Left lung (tissue), 10 donors: Measurements from ENCODE around the gene MPHOSPH10. TPM values are rescaled to one million over a fixed set of nuclear protein-coding genes. Genes with fewer than 3 reads are reported as not detected.
A peak's percentile ranks its signal among the peaks of the same experiment; 100 is the strongest.

Source experiments
- ATAC-seq: fragments of 200-7000 bp; cut with Tn5 transposase; one replicate; pipeline ENCODE4 v1.9.1; 2020; ENCODE audit warnings: moderate library complexity
- DNase-seq, 4 donors: peaks; one replicate each; pipeline ENCODE4 v3.0.0-alpha.2; 2013 to 2020
- H3K27ac ChIP-seq, 2 donors: fragments of 200-600 bp; sonication (generic) in 1 of 2; one replicate each; pipeline versions ENCODE4 v1.5.0 to v1.8.0; 2020 to 2021
- H3K27me3 ChIP-seq, 2 donors: fragments of 200-600 bp; sonication (generic) in 1 of 2; one replicate each; pipeline versions ENCODE4 v1.5.0 to v1.8.0; 2020 to 2021
- H3K36me3 ChIP-seq, 2 donors: fragments of 200-600 bp; sonication (generic) in 1 of 2; one replicate each; pipeline versions ENCODE4 v1.5.0 to v1.8.0; 2020 to 2021
- H3K4me1 ChIP-seq, 2 donors: fragments of 200-600 bp; one replicate each; pipeline ENCODE4 v1.8.0; 2021
- H3K4me3 ChIP-seq, 2 donors: fragments of 200-600 bp; sonication (generic) in 1 of 2; one replicate each; pipeline versions ENCODE4 v1.5.0 to v1.8.0; 2020 to 2021; ENCODE audit warnings: mild to moderate bottlenecking in 1 of 2
- H3K9me3 ChIP-seq, 2 donors: fragments of 200-600 bp; sonication (generic) in 1 of 2; one replicate each; pipeline versions ENCODE4 v1.5.0 to v1.8.0; 2020 to 2021
- CTCF ChIP-seq, 2 donors: fragments of 200-600 bp; sonication (generic) in 1 of 2; IDR thresholded peaks; one replicate each; pipeline versions ENCODE4 v1.5.0 to v1.8.0; 2021; ENCODE audit warnings: antibody characterized with exemption in 2 of 2
- intact Hi-C, 2 donors: fragments of 100-400 bp; cut with DNase I; formaldehyde crosslinking; loops; one replicate each; pipeline versions ENCODE4 v1.11.2 to v1.14.2; 2022
- polyA plus RNA-seq, 6 donors: library from polyadenylated mRNA; unstranded; fragments of 120-200 nt; gene quantifications; one replicate each; pipeline ENCODE4 v1.2.1, GENCODE V29; 2013; ENCODE audit not compliant: insufficient read length in 6 of 6
- total RNA-seq, 2 donors: library from RNA; stranded (reverse); fragmentation: NEBNext Ultra II Directional; extraction: Animal tissue kit (Norgen Biotek cat#: 25700); gene quantifications; one replicate each; pipeline ENCODE4 v1.2.1, GENCODE V29; 2021
- donor health status: DM: no; HTN: yes; CAD: no.
- donor health status: DM: no; HTN: no; CAD: no.

Gene MPHOSPH10
- total and polyA plus RNA-seq, 8 donors = 22.1 to 51.1 (median 47.4) TPM

GRCh38 chr2:71154798-71155197 lies 24.4 kb downstream of the MPHOSPH10 start:
- Histone ChIP-seq H3K4me1 (peaks cover 0 to 8% of the 10 kb centered on the region in 2 donors), H3K27me3 (peaks cover 0 to 11% of the 10 kb centered on the region in 2 donors), H3K36me3 (peaks cover 0 to 12% of the 10 kb centered on the region in 2 donors), H3K9me3 (no peaks in the 10 kb centered on the region), H3K4me3 (no peak overlapping the region), H3K27ac (no peak overlapping the region)
- intact Hi-C loops = no loop called here
- DNase-seq = no peak
- no peak for ATAC-seq
- no peak for TF ChIP-seq CTCF (IDR thresholded peaks at IDR 0.05)

- Histone ChIP-seq H3K36me3 (peaks cover 0 to 2% of the 10 kb centered on the region in 2 donors), H3K4me1 (peaks cover 0 to 8% of the 10 kb centered on the region in 2 donors), H3K27me3 (peaks cover 0 to 11% of the 10 kb centered on the region in 2 donors), H3K4me3 (no peak overlapping the region), H3K9me3 (no peaks in the 10 kb centered on the region), H3K27ac (no peak overlapping the region)
- DNase-seq (no peak), ATAC-seq (no peak)
- TF ChIP-seq CTCF (IDR thresholded peaks at IDR 0.05) = no peak
- intact Hi-C loops = no loop called here
Measured at GRCh38 chr2:71155846-71156245, 25.4 kb downstream of the MPHOSPH10 start.

- H3K27me3 ChIP-seq = peaks cover 0 to 11% of the 10 kb centered on the region in 2 donors
- no peak for TF ChIP-seq CTCF (IDR thresholded peaks at IDR 0.05)
- ATAC-seq (peak; percentile 19), DNase-seq (peak in 2 of 4 donors; percentile 48 to 64)
- no peaks in the 10 kb centered on the region for H3K36me3 ChIP-seq
- no peak overlapping the region for H3K4me3 ChIP-seq
- no peak overlapping the region for H3K27ac ChIP-seq
- no peaks in the 10 kb centered on the region for H3K9me3 ChIP-seq
- intact Hi-C loops = no loop called here
- peaks cover 0 to 8% of the 10 kb centered on the region in 2 donors for H3K4me1 ChIP-seq
Measured at GRCh38 chr2:71156573-71156972, 26.1 kb downstream of the MPHOSPH10 start.

DNA sequence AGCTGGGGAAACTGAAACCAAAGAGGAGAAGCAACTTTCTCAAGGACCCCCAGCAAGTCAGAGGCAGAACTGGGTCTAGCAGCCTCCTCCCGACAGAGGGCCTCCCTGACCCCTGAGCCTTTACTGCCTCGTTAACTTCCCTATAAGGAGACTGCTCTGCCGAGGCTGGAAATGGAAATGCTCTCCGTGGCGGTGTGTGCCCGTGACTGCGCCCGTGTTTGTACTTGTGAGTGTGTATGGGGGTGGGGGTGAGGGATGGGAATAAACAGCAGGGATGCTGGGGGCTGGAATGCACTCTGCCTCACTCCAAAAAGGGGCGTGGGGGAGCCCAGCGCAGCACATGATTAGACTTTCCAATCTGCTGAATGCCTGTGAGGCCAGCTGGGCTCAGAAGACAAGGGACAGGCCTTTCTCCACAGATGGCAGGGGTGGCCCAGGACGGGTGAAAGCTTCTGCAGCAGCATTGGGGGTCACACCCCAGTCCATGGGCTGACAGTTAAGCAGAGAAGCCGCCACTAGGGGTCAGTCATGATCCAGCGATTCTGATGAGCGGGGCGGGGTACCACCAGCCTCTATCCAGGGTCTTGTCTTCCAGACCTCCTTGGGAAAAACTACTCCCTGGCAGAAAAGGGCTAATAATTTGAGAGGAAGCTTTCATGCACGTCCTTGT lies 26.8 kb downstream of the MPHOSPH10 start:
- H3K27me3 ChIP-seq = peaks cover 0 to 11% of the 10 kb centered on the region in 2 donors
- no peaks in the 10 kb centered on the region for H3K9me3 ChIP-seq
- ATAC-seq (peak; percentile 84), DNase-seq (peak in 3 of 4 donors; percentile 25 to 57 (median 45))
- peaks cover 0 to 8% of the 10 kb centered on the region in 2 donors for H3K4me1 ChIP-seq
- H3K4me3 ChIP-seq = no peak overlapping the region
- H3K36me3 ChIP-seq = no peaks in the 10 kb centered on the region
- H3K27ac ChIP-seq = no peak overlapping the region
- peak; percentile 49 to 64 for TF ChIP-seq CTCF (IDR thresholded peaks at IDR 0.05)
- intact Hi-C loops = no loop called here

DNA sequence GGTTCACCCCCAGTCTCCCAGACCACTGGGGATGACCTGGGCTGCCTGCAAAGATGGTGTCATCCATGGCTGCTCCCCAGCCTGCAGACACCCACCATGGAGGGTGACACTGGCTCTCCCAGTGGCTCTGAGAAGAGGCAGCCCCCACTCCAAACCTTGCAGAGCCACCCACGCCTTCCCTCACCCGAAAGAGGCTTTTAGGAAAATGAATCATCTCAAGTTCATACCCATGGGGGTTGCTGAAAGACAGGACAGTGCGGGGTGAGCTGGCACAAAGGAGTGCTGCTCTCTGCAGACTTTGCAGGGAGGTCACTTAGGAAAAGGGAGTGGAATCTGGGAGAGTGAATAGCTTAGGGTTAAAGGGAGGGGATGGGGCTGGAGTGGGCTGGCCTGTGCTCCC lies 36.4 kb downstream of the MPHOSPH10 start:
- Histone ChIP-seq H3K9me3 (no peaks in the 10 kb centered on the region), H3K27ac (no peak overlapping the region), H3K36me3 (no peaks in the 10 kb centered on the region), H3K27me3 (no peaks in the 10 kb centered on the region), H3K4me3 (no peak overlapping the region), H3K4me1 (no peaks in the 10 kb centered on the region)
- intact Hi-C loops = no loop called here
- ATAC-seq (no peak), DNase-seq (no peak)
- no peak for TF ChIP-seq CTCF (IDR thresholded peaks at IDR 0.05)
